HG03064 (cell line): ENCODE data around the gene MUC6.
"Not testable (repeated sequence)": the region's sequence is repeated elsewhere in the genome, so short reads cannot be mapped to it uniquely, and the experiment has no call there.

Experiments
- ATAC-seq: cut with Tn5 transposase; IDR thresholded peaks from one replicate; pipeline ENCODE4 v1.9.1; 2021; ENCODE audit warnings: low read depth; ENCODE audit not compliant: unreplicated experiment

The MUC6 gene

GRCh38 chr11:992577-992976, 43.9 kb downstream of the MUC6 start:
- no peak for ATAC-seq

GRCh38 chr11:991711-992307, 44.7 kb downstream of the MUC6 start:
- ATAC-seq, result no peak

- ATAC-seq, result no peak
Observed at GRCh38 chr11:991034-991433, 45.5 kb downstream of the MUC6 start.

- no peak for ATAC-seq
Observed at GRCh38 chr11:990101-990500, 46.4 kb downstream of the MUC6 start.

- no peak for ATAC-seq
Observed at GRCh38 chr11:987671-988070, 48.8 kb downstream of the MUC6 start.

- ATAC-seq, result no peak
Observed at GRCh38 chr11:986952-987305, 49.6 kb downstream of the MUC6 start.

- no peak for ATAC-seq
Observed at GRCh38 chr11:986270-986951, 50.1 kb downstream of the MUC6 start.

GRCh38 chr11:985848-986247, 50.7 kb downstream of the MUC6 start:
- ATAC-seq, result no peak

GRCh38 chr11:985406-985805, 51.1 kb downstream of the MUC6 start:
- ATAC-seq, result no peak

- ATAC-seq, result no peak
Observed at GRCh38 chr11:984546-984945, 52.0 kb downstream of the MUC6 start.

GRCh38 chr11:981764-982163, 54.8 kb downstream of the MUC6 start:
- ATAC-seq, result no peak

- no peak for ATAC-seq
Observed at GRCh38 chr11:980438-981357, 55.8 kb downstream of the MUC6 start.

GRCh38 chr11:978781-979180, 57.7 kb downstream of the MUC6 start:
- ATAC-seq, result no peak

- ATAC-seq, result no peak
Observed at GRCh38 chr11:977830-978720, 58.4 kb downstream of the MUC6 start.

- ATAC-seq, result no peak
Observed at GRCh38 chr11:976431-977160, 59.9 kb downstream of the MUC6 start.

- ATAC-seq, result no peak
Observed at GRCh38 chr11:975827-976226, 60.7 kb downstream of the MUC6 start.

GRCh38 chr11:975376-975775, 61.1 kb downstream of the MUC6 start:
- not testable (repeated sequence) for ATAC-seq

- no peak for ATAC-seq
Observed at GRCh38 chr11:973237-973636, 63.3 kb downstream of the MUC6 start.

GRCh38 chr11:972523-973211, 63.9 kb downstream of the MUC6 start:
- no peak for ATAC-seq
